GM21390 (cell line): Measurements from ENCODE around the gene ALOX12.

Source experiments
- ATAC-seq: cut with Tn5 transposase; IDR thresholded peaks from one replicate; pipeline ENCODE4 v1.9.1; 2021; ENCODE audit not compliant: unreplicated experiment

Gene ALOX12

GRCh38 chr17:7021993-7022778 lies 26.3 kb downstream of the ALOX12 start:
- no peak for ATAC-seq

GRCh38 chr17:7022781-7023571 lies 27.1 kb downstream of the ALOX12 start, which contains the start of gene BCL6B:
Gene BCL6B (plus strand): TSS chr17:7023050. CDS start chr17:7023672, 622 bp downstream.
- ATAC-seq: no peak

- no peak for ATAC-seq
Observed at GRCh38 chr17:7023576-7024401, 27.9 kb downstream of the ALOX12 start.

- no peak for ATAC-seq
Observed at GRCh38 chr17:7024402-7024785, 28.5 kb downstream of the ALOX12 start.

- no peak for ATAC-seq
Observed at GRCh38 chr17:7025245-7025644, 29.4 kb downstream of the ALOX12 start.

- no peak for ATAC-seq
Observed at GRCh38 chr17:7026471-7027115, 30.7 kb downstream of the ALOX12 start.

- ATAC-seq: no peak
Observed at GRCh38 chr17:7027335-7027734, 31.5 kb downstream of the ALOX12 start.

DNA sequence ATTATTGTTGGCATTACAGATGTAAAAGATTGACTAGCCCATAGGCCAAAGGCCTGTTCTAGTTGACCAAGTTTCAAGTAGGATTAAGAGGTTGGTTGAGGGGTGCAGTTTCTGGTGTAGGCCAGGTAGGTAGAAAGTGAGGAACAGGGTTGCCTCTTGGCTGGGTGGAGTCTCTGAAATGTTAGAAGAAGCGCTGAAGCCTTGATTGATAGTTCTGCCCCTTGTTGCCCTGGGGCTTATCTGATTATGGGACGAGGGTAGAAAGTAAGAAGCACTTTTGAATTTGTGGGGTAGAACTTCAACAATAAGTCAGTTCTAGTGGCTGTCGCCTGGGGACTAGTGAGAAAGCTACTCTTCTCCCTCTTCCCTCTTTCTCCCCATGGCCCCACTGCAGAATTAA lies 33.2 kb downstream of the ALOX12 start:
- no peak for ATAC-seq

DNA sequence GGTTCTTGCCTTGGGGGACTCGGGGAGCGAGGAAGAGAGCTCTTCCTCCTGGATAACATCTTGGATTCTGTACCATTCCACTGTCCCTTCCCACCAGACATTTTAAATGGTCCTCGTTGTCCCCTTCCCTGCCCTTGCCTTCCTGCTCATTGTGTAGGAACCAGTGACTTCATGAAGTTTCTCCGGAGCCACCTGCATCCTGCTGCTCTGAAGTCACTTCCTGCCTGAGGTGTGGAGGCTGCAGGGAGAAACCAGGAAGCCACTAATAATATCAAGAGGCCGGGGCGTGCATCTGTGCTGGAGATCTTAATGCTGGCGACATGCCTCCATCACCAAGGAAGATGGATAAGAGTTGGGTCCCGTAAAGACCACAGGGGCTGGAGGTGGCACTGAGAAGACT lies 33.8 kb downstream of the ALOX12 start:
- ATAC-seq: no peak

DNA sequence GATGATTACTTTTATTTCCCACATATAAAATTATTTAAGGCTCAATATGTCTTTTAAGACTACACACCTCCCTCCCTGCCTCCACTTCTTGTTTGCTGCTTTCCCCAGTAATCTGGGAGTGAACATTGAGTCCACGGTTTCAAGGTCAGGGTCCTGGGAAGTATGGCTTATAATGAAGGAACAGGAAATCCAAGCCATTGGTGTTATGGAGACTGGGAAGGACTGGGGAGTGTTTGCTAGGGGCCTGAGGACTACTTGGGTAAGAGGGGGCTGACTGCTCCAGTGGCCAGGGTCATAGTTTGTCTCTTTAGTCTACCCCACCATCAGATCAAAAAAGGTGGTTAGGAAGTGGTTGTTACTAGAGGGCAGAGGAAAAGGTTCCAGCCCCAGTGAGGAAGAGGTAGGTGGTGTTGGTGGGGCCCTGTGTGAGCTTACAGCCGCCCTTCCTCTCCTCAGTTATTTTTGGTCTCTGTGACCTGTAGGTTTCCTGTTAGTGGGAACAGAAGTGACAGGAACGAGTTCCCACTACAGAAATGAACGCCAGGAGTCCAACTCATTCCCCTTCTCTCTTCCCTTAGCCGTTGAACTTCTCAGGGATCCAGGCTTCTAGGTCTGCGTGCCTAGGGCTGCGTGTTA lies 39.2 kb downstream of the ALOX12 start:
- ATAC-seq: no peak

- ATAC-seq: peak; percentile 84
Observed at GRCh38 chr17:7035591-7036368, 39.9 kb downstream of the ALOX12 start, which contains the start of gene SLC16A13. Gene SLC16A13 (plus strand): TSS chr17:7036015. CDS start chr17:7036383, 368 bp downstream.

DNA sequence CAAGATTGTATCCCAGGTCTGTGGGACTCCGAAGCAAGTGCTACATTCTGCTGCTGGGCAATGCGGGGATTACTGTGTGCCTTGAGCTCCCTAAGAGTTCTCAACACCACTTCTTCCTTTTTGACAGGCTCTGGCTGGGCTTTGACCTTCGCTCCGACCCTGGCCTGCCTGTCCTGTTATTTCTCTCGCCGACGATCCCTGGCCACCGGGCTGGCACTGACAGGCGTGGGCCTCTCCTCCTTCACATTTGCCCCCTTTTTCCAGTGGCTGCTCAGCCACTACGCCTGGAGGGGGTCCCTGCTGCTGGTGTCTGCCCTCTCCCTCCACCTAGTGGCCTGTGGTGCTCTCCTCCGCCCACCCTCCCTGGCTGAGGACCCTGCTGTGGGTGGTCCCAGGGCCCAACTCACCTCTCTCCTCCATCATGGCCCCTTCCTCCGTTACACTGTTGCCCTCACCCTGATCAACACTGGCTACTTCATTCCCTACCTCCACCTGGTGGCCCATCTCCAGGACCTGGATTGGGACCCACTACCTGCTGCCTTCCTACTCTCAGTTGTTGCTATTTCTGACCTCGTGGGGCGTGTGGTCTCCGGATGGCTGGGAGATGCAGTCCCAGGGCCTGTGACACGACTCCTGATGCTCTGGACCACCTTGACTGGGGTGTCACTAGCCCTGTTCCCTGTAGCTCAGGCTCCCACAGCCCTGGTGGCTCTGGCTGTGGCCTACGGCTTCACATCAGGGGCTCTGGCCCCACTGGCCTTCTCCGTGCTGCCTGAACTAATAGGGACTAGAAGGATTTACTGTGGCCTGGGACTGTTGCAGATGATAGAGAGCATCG lies 42.4 kb downstream of the ALOX12 start:
- no peak for ATAC-seq

DNA sequence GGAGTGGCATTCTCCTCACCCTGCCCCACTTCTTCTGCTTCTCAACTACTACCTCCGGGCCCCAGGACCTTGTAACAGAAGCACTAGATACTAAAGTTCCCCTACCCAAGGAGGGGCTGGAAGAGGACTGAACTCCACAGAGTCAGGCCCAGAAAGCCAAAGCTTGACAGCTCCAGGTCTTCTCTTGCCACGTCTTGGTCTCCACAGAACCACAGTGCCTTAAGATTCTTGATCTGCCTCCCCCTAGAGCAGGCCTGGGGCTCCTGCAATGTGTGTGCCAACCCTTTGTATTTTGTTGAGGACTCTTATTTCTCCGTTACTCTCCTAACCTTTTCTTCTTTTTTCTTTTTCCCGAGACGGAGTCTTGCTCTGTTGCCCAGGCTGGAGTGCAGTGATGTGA lies 44.0 kb downstream of the ALOX12 start:
- ATAC-seq: no peak

- ATAC-seq: no peak
Observed at GRCh38 chr17:7041607-7042500, 46.0 kb downstream of the ALOX12 start.

DNA sequence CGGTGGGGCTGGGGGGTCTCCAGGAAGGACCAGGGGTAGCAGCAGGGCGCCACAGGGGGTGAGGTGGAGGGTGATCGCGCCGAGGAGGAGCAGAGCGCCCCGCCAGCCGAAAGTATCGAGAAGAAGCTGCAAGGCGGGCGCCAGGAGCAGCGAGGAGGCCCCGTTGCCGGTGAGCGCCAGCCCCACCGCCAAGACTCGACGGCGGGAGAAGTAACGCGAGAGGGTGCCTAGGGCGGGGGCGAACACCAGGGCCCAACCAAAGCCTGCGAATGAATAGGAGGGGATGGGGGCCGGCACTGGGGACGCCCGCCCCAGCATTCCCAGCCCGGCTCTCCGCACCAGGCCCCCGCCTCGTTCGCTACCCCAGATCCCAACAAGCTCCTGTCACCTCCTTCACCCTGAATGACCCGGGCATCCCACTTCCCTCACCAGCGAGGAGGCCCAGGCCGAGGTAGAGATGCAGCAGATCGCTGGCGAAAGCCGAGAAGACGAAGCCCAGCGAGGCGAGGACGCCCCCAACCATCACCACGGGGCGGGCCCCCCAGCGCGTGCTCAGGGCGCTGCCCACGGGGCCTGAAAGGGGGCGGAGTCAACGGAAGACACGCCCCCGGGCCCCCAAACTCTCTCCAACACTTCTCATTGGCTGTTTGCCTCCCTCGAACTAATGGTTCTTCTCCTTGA lies 46.8 kb downstream of the ALOX12 start:
- no peak for ATAC-seq

- ATAC-seq: no peak
Observed at GRCh38 chr17:7043182-7043496, 47.3 kb downstream of the ALOX12 start.

- no peak for ATAC-seq
Observed at GRCh38 chr17:7043497-7044198, 47.8 kb downstream of the ALOX12 start, which contains the start of gene SLC16A11. Gene SLC16A11 (minus strand): TSS chr17:7044092. CDS start chr17:7043513, 579 bp downstream.
